HG03571 (cell line): ENCODE measurements around the gene SNX6.
"Not testable (repeated sequence)": the region's sequence is repeated elsewhere in the genome, so short reads cannot be mapped to it uniquely, and the experiment has no call there.

Source experiments
- ATAC-seq: cut with Tn5 transposase; IDR thresholded peaks from one replicate; pipeline ENCODE4 v1.9.1; 2021; ENCODE audit not compliant: unreplicated experiment

The SNX6 gene

DNA sequence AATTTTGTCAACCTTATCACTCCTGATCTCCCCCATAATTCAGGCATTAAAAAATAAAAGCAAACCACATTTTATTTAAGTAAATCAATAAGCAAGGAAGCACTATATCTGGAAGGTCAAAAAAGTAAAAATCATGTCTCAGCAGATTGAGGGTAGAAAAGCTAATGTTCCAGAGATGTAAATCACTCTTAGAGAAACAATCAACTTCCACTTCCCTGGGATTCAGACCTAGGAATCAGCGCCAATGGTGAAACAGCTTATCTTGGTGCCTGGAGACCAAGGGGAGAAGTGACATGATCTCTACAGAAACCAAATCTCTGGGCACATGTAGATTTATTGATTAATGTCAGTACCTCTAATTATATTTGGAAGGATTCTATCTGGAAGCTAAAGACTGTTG, 10.9 kb upstream of the SNX6 start:
- ATAC-seq, result no peak

DNA sequence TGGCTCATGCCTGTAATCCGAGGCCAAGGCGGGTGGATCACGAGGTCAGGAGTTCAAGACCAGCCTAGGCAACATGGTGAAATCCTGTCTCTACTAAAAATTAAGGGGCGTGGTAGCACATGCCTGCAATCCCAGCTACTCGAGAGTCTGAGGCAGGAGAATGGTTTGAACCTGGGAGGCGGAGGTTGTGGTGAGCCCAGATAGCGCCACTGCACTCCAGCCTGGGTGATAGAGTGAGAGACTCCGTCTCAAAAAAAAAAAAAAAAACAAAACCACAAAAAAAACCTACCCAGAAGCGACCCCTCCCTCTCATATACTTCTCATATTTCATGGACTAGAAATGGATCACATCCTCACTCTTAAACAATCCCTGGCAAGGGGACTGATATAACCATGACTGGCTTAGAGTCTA, 4.4 kb upstream of the SNX6 start:
- ATAC-seq, result not testable (repeated sequence)

DNA sequence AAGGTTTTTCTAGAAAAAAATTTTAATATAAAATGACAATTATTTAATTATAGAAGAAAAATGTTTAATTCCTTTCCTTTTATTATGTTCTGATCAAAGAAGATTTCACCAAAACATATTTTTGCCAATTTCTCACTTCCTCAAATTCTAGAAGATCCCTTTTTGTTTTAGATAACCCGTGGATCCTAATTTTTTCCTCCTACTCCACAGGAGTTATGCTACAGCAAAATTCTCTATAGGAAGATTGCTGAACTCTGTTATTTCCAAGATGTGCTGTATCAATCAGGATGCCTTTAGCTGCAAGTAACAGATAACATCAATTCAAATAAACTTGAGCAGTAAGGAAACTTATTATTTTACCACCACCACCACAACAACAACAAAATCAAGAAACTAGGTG, 3.8 kb upstream of the SNX6 start:
- ATAC-seq, result no peak

DNA sequence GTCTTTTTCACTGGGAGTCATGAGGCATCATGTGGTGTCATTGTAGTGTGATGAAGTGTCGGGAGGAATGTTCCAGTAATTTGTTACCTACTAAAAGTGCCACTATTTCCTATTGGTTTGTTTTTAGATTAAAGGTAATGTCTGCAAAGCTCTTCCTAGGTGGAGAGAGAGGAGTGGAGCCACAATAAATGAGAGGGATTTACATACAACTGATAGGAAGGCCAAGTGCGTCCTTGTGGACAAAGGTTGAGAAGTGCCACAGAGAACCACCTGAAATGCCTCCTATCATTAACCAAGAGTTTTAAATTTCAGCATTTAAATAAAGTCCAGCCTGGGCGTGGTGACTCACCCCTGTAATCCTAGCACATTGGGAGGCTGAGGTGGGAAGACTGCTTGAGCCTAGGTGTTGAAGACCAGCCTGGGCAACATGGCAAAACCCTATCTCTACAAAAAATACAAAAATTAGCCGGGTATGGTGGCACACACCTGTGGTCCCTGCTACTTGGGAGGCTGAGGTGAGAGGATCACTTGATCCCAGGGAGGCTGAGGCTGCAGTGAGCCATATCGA, 2.5 kb upstream of the SNX6 start:
- no peak for ATAC-seq

DNA sequence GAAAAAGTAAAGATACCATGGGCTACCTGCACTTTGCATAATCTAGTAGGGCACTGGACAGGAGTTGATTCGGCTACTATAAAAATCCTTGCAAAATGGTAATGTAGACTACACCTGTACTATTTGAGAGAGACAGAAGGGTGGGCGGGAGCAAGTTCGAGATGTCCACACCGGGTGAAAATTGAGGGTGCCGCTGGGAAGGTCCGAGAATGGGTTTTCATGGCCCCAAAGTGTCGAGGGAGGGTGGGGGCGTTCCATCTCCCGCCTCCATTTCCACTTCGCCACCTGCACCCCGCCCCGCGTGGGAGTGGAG, 648 bp downstream of the SNX6 start:
- no peak for ATAC-seq

DNA sequence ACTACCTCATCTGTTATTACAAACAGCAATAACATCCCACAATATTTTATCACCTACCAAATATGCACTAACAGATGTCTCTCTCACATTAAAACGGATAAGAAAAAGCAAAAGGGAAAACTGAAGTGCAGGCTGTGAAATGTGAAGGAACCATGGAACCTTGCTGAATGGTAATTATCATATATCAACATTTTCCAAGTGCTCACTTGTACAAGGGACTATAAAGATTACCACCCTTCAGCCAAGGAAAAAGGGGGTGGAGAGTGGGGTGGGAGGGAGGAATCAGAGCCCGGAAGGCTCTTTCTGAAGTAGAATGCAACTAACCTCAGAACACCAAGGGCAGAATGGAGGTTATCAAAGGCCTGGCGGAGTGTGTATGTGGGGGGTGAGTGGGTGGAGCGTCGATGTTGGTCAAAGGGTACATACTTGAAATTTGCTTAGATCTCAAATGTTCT, 1.2 kb downstream of the SNX6 start:
- ATAC-seq, result no peak

DNA sequence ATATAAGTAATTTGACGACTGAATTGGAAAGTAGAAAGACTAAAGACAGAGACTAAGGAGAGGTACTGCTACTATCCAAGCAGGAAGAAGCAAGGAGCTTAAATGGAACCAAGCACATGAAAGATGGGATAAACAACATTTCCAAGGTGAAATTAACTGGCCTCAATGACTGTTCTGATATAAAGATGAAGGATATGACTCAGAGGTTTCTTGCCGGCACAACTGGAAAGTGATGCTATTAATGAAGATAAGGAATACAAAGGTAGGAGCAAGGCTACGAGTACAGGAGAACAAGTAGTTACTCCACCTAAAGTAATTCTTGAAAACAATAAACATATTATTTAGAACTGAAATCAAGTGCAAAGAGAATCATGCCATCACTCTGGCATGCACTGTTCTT, 6.4 kb downstream of the SNX6 start:
- no peak for ATAC-seq

DNA sequence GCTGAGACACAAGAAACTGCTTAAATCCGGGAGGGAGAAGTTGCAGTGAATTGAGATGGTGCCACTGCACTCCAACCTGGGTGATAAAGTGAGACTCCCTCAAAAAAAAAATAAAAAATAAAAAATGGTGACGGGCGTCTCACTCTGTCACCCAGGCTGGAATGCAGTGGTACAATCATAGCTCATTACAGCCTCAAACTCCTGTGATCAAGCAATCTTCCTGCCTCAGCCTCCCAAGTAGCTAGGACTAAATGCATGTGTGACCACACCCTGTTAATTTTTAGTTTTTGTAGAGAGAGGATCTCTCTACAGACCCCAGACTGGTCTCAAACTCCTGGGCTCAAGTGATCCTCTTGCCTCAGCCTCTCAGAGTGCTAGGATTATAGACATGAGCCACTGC, 9.1 kb downstream of the SNX6 start:
- no peak for ATAC-seq

DNA sequence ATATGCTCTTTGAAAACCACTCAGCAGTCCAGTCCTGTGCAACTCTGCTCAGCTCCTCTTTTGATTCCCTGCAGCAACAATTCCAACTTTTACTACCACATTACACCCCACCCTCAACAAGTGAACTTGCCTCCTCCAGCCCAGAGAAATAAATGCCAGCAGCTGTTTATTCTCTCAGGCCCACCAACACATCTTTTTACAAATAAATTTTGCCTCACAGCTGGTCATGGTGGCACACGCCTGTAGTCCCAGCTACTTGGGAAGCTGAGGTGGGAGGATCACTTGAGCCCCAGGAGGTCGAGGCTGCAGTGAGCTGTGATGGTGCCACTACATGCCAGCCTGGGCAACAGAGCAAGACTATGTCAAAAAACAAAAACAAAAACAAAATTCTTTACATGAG, 9.8 kb downstream of the SNX6 start:
- no peak for ATAC-seq

DNA sequence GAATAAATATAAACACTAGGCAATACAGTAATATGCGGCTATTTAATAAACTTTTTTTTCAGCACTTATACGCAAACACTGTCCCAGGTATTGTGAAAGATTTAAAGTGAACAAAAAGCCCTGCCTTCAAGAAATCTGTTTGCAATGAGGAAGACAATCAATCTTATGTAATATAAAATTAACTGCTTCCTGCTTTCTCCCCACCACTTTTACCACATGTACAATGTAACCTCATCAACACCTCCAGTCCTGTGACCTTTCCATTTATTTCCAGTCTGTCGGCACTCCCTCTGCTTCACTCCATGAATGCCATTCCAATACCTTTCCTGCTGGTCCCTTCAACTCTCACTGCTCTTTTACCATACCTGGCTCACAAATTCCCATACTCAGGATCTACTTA, 10.5 kb downstream of the SNX6 start:
- ATAC-seq, result no peak

DNA sequence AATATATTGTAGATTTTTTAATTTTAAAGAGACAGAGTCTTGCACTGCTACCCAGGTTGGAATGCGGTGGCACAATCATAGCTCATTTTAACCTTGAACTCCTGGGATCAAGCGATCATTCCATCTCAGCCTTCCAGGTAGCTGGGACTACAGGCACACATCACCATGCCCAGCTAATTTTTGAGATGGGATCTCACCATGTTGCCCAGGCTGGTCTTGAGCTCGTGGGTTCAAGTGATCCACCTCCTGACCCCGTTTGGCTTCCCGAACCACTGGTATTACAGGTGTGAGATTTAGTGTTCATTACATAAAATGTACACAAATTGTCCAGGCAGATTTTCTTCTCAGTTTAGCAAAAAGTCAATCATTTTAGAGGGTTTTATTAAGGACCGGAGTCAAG, 13.6 kb downstream of the SNX6 start:
- no peak for ATAC-seq

DNA sequence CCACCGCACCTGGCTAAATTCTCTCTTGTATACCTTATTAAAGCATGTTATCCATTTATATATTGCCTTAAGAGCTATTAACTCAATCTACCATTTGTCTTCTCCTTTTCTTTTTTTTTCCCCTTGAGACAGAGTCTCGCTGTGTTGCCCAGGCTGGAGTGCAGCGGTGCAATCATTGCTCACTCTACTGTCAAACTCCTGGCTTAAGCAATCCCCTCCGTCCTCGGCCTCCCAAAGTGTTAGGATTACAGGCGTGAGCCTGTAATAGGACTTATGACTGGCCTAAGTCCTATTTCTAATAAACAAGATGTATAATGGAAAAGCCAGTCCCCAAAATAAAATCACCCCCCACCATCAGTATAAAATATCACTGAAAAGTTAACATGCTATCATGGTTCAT, 14.4 kb downstream of the SNX6 start:
- ATAC-seq, result no peak

DNA sequence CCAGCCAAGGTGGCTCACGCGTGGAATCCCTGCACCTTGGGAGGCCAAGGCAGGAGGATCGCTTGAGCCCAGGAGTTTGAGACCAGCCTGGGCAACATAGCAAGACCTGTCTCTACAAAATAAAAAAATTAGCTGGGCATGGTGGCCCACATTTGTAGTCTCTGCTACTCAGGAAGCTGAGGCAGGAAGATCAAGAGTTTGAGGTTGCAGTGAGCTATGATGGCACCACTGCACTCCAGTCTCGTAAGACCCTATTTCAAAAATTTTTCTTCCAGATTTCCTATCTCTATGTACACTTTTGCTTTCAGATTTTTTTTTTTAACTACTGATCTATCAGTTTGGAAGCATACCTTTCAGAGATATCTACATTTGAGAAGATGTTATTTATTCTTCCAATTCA, 15.3 kb downstream of the SNX6 start:
- no peak for ATAC-seq

DNA sequence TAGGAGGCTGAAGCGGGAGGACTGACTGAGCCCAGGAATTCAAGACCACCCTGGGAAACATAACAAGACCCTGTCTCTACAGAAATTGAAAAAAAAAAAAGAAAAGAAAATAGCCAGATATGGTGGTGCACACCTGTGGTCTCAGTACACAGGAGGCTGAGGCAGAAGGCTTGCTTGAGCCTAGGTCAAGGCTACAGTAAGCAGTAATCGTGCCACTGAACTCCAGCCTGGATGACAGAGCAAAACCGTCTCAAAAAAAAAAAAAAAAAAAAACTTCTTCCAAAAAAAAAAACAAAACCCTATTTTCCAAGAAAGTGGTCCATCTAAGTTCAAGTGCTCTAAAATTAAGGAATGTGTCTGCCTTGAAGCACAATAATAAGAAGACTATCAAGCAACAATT, 19.8 kb downstream of the SNX6 start:
- ATAC-seq, result no peak

DNA sequence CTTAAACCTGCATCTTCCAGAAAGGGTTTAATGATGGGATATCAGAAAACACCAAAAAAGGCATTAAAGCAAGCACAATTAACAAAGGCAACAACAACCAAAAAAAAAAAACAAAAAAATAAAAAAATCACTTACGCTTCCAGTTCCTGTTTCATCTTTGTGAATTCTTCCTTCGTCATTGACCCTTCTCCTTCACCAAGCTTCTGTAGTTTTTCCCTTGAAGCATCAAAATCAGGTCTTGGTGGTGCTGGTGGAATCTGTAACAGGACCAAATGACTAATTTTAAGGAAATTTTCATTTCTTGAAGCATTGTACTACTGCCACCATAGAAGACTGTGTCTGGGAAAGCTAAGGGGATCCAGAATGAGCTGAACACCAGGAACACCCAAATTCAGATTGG, 24.5 kb downstream of the SNX6 start:
- no peak for ATAC-seq

DNA sequence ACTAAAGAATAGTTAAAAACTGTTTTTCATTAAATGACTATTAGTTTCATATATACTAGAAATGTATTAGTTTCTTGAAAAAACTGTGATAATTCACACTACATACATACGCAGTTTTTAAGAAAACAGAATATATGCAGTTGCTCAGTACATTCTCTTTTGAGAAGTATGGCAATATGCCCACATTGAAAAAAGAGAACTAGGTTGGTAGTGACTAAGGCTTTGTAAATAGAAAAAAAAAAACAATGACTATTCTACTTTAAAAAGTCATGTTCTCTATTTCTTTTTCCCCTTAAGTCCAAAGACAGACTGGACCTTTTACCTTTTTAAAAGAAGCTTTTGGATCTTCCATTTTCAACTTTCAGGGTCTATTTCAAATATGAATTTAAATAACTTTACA, 25.0 kb downstream of the SNX6 start:
- no peak for ATAC-seq

DNA sequence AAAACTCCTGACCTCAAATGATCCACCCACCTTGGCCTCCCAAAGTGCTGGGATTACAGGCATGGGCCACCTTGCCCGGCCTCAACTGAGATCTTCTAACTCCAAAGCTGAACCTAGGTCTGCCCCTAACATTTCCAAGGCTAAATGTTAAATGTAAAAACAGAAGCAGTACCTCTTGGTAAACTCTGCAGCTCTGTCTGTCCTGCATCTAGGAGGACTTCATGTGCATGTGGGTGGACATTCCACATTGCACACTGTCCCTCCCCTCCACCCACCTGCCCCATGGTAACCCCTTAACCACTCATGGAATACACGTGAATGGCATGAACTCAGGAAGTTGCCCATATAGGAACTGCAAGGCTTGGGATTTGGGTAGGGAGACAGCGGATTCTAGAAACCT, 33.1 kb downstream of the SNX6 start:
- no peak for ATAC-seq

DNA sequence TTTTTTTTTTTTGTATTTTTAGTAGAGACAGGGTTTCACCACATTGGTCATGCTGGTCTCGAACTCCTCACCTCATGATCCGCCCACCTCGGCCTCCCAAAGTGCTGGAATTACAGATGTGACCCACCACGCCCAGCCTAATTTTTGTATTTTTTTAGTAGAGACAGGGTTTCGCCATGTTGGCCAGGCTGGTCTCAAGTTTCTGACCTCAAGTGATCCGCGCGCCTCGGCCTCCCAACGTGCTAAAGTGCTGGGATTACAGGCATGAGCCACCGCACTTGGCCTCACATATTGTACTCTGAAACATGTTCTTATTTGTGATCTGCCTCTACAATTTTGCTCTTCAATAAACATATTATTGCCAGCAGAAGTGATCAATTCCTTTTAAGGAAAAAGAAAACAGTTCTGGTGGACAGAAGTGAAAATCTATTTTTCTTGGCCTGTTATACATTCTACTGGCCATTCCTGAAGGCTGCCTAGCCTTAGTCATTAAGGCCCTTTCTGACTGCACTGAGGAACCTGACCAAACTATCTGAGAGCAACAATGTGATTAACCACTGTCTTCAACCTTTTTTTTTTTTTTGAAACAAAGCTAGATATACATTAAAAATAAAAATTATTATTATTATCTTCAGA, 36.1 kb downstream of the SNX6 start:
- no peak for ATAC-seq

DNA sequence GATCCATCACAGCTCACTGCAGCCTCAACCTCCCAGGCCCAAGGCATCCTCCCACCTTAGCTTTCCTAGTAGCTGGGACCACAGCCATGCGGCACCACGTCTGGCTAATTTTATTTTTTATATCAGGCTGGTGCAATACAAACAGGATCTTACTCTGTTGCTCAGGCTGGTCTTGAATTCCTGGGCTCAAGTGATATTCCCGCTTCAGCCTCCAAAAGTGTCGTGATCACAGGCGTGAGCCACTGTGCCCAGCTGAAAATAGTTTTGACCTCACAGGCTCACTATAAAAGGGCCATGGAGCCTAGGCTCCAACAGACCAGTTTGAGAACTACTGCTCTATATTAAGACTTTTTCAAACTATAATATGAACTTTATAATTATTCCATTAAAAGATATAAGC, 37.3 kb downstream of the SNX6 start:
- no peak for ATAC-seq

DNA sequence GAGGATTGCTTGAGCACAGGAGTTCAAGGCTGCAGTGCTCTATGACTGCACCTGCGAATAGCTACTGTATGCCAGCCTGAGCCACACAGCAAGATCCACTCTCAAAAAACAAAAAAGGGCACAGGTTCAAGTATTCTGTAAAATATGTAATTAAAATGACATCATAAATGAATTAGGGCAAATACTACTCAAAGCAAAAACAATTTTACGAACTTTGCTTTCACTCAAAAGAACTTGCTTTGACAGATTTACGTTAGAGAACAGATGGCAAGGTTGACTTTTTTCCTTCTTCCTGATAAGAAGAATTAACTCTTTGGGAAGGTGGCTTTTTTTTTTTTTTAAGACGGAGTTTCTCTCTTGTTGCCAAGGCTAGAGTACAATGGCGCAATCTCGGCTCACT, 46.4 kb downstream of the SNX6 start:
- ATAC-seq, result no peak

DNA sequence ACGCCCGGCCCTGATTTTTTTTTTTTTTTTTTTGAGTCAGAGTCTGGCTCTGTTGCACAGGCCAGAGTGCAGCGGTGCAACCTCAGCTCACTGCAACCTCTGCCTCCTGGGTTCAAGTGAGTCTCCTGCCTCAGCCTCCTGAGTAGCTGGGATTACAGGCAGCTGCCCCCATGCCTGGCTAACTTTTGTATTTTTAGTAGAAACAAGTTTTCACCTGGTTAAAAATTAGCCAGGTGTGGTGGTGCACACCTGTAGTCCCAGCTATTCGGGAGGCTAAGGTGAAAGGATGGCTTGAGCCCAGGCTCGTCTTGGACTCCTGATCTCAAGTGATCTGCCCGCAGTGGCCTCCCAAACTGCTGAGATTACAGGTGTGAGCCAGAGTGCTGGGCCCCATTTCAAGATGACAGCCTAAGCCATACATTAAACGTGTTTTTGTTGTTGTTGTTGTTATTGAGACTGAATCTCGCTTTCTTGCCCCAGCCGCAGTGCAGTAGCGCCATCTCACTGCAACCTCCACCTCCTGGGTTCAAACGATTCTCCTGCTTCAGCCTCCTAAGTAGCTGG, 47.7 kb downstream of the SNX6 start:
- no peak for ATAC-seq

DNA sequence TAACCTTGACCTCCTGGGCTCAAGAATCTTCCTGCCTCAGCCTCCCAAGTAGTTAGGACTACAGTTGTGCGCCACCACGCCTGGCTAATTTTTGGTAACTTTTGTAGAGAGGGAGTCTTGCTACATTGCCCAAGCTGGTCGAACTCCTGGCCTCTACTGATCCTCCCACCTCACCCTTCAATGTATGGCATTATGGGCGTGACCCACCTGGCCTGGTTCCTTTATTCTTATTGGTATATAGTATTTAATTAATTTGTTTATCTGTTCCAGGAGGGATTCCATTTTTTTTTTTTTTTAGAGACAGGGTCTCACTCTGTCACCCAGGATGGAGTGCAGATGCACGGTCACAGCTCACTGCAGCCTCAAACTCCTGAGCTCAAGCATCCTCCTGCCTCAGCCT, 49.6 kb downstream of the SNX6 start:
- no peak for ATAC-seq

DNA sequence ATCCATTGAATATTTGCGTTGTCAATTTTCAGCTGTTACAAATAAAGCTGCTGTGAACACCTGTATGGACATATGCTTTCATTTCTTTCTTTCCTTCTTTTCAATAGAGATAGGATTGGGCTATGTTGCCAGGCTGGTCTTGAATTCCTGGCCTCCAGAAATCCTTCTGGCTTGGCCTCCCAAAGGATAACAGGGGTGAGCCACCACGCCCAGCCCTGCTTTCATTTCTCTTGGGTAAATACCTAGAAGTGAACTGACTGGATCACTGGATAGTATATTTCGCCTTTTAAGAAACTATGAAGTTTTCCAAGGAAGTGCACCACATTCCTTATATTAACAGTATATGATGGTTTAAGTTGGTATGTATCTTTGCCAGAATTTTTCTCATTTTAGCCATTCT, 58.2 kb downstream of the SNX6 start:
- ATAC-seq, result no peak
